ENCODE measurements around the gene MRGPRX2. TPM values are rescaled to one million over a fixed set of nuclear protein-coding genes. Genes with fewer than 3 reads are reported as not detected.

MRGPRX2 gene
- total and polyA plus RNA-seq, 10 of the 15 experiments (the other 5 are each of a cell fraction or from before 2014, with no cell fraction given): 0.03 to 0.11 TPM; not detected in 8

- Histone ChIP-seq H3K9ac (ENCODE audit: control insufficient read depth, insufficient read depth, low read length) (no peak overlapping the region), H4K20me1 (ENCODE audit: control insufficient read depth, insufficient read depth) (no peaks in the 10 kb centered on the region), H3K4me1 (ENCODE audit: control insufficient read depth, insufficient read depth, low read length) (no peaks in the 10 kb centered on the region), H3K4me2 (ENCODE audit: control insufficient read depth, insufficient read depth) (no peak overlapping the region), H3K36me3 (ENCODE audit: control insufficient read depth in 2 of 2, insufficient read depth in 2 of 2, low read length in 1 of 2) (no peaks in the 10 kb centered on the region), H2AFZ (ENCODE audit: control insufficient read depth, low read depth, low read length) (no peak overlapping the region), H3K79me2 (ENCODE audit: control insufficient read depth, insufficient read depth, low read length) (no peaks in the 10 kb centered on the region), H3K27ac (ENCODE audit: control insufficient read depth, insufficient read depth) (no peak overlapping the region), H3K9me3 (replicated peaks; ENCODE audit: control insufficient read depth, insufficient read depth, low read length) (no peaks in the 10 kb centered on the region), H3K27me3 (replicated peaks in 1 of 2; ENCODE audit: control insufficient read depth in 2 of 2, insufficient read depth in 2 of 2, low read length in 1 of 2) (no peaks in the 10 kb centered on the region), H3K4me3 (no peak overlapping the region)
- intact Hi-C loops (cut with micrococcal nuclease; ENCODE audit: unreplicated experiment) (no loop called here), in situ Hi-C loops (cut with MboI) (no loop called here)
- FAIRE-seq (no peak), DNase-seq (ENCODE audit: low read depth, low spot score) (no peak), ATAC-seq (no peak)
- ChIA-PET SMC1A (ENCODE audit: uncharacterized antibody, unreplicated experiment) (interaction anchor here (1.5 kb wide), 1 partner anchor 10 kb away, joined by 5 read pairs; no protein-coding TSS in a partner anchor), POLR2A (no interaction called here), CTCF (interaction anchor here (2.2 kb wide), 1 partner anchor 10 kb away, joined by 8 read pairs; no protein-coding TSS in a partner anchor), RAD21 (ENCODE audit: unreplicated experiment) (no interaction called here)
- 45% methylated on average over 8 of the region's 8 CpGs for WGBS (ENCODE audit: insufficient coverage, insufficient replicate concordance, low lambda C conversion rate, missing lambda C conversion rate)
- no TSS peak for BruUV-seq (replicated peaks)
- no peak for TF ChIP-seq KDM1A (IDR thresholded peaks at IDR 0.05; ENCODE audit: borderline replicate concordance)
- no peak for TF ChIP-seq RELA (IDR thresholded peaks at IDR 0.05; ENCODE audit: borderline replicate concordance, partially characterized antibody)
- TF ChIP-seq LARP7 (IDR thresholded peaks at IDR 0.05): no peak
- TF ChIP-seq CBFB (IDR thresholded peaks at IDR 0.05; ENCODE audit: low read depth): no peak
- no peak for TF ChIP-seq NBN (IDR thresholded peaks at IDR 0.05)
- no peak for TF ChIP-seq SPI1 (IDR thresholded peaks at IDR 0.05; ENCODE audit: borderline replicate concordance, insufficient read depth, low read depth, low read length)
- TF ChIP-seq ZNF592 (IDR thresholded peaks at IDR 0.05): no peak
- no peak for TF ChIP-seq TBL1XR1 (IDR thresholded peaks at IDR 0.05; ENCODE audit: low read depth, low read length)
- TF ChIP-seq FOS (IDR thresholded peaks at IDR 0.05; ENCODE audit: borderline replicate concordance, extremely low read depth, insufficient read length): no peak
- TF ChIP-seq DPF2 (IDR thresholded peaks at IDR 0.05): no peak
- TF ChIP-seq PBX3 (IDR thresholded peaks at IDR 0.05; ENCODE audit: insufficient replicate concordance, low read depth, low read length): no peak
- TF ChIP-seq REST (IDR thresholded peaks at IDR 0.05; ENCODE audit: low read depth, low read length): no peak
- no peak for TF ChIP-seq BCL3 (IDR thresholded peaks at IDR 0.05; ENCODE audit: borderline replicate concordance, insufficient read depth, low read depth, low read length, poor library complexity, severe bottlenecking)
- TF ChIP-seq SMAD1 (IDR thresholded peaks at IDR 0.05; ENCODE audit: low read depth, partially characterized antibody): no peak
Observed at GRCh38 chr11:19087658-19088057, 27.1 kb upstream of the MRGPRX2 start.

All from GM12878 (cell line).